IPS-18a (cell line): ENCODE measurements around the gene GABBR2.
"Not testable (repeated sequence)": the region's sequence is repeated elsewhere in the genome, so short reads cannot be mapped to it uniquely, and the experiment has no call there.

Experiments
- H3K27ac ChIP-seq: one replicate; pipeline ENCODE4 v1.5.1; 2013; ENCODE audit warnings: low read length
- H3K27me3 ChIP-seq: one replicate; pipeline ENCODE4 v1.6.1; 2013; ENCODE audit warnings: mild to moderate bottlenecking, low read length; ENCODE audit not compliant: control insufficient read depth, insufficient read depth
- H3K36me3 ChIP-seq: one replicate; pipeline ENCODE4 v1.6.1; 2013; ENCODE audit warnings: low read depth, low read length; ENCODE audit not compliant: control insufficient read depth
- H3K4me1 ChIP-seq: one replicate; pipeline ENCODE4 v1.6.1; 2013; ENCODE audit warnings: low read depth, low read length; ENCODE audit not compliant: control insufficient read depth
- H3K4me3 ChIP-seq: one replicate; pipeline ENCODE4 v1.5.1; 2013; ENCODE audit warnings: low read length
- H3K9ac ChIP-seq: one replicate; pipeline ENCODE4 v1.6.1; 2013; ENCODE audit warnings: mild to moderate bottlenecking, low read length, moderate library complexity
- H3K9me3 ChIP-seq: one replicate; pipeline ENCODE4 v1.6.1; 2013; ENCODE audit warnings: low read depth, low read length; ENCODE audit not compliant: control insufficient read depth

GABBR2 gene

DNA sequence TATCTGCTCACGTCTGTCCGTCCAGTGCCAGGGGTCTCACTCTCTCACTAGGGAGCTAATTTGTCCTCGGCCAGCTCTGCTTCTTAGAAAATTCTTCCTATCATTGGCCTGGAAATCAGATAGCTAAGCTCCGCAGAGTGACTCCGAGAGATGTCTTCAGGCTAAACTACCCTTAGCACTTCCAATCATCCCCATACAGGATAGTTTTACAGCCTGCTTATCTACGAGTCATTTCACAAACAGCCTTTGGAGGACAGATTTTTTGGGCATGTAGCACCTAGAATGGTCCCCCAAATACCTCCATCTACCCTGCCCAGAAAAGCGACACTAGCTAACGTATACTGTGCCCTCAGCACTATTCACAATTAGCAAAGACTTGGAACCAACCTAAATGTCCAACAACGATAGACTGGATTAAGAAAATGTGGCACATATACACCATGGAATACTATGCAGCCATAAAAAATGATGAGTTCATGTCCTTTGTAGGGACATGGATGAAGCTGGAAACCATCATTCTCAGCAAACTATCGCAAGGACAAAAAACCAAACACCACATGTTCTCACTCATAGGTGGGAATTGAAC, 123.8 kb downstream of the GABBR2 start:
- not testable (repeated sequence) for H3K27me3 ChIP-seq, H3K9ac ChIP-seq, H3K27ac ChIP-seq

DNA sequence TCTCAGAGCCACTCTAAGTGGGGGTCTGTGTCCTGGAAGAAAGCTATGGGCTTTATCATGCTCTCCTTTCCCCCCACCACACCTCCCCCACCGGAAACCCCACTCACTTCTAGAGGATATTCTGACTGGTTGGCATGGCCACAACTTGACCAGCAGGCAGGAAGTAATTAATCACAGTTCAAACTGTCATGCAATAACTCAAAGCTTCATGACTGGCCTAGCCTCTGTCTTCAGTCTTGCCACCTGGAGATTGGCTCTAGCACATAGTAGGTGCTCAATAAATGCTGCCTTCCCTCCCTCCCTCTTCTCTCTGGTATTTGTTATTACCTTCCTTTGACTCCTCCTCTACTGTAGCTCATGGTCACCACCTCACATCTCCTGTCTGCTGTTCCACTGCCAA, 124.7 kb downstream of the GABBR2 start:
- no peak overlapping the region for H3K27ac ChIP-seq
- H3K9ac ChIP-seq, result no peak overlapping the region
- no peak overlapping the region for H3K4me3 ChIP-seq
- no peaks in the 10 kb centered on the region for H3K4me1 ChIP-seq
- H3K36me3 ChIP-seq, result no peaks in the 10 kb centered on the region
- no peaks in the 10 kb centered on the region for H3K27me3 ChIP-seq
- no peaks in the 10 kb centered on the region for H3K9me3 ChIP-seq

More for the DNA sequence above, 123.8 kb downstream of the GABBR2 start:
- not testable (repeated sequence) for H3K9me3 ChIP-seq, H3K4me1 ChIP-seq, H3K4me3 ChIP-seq, H3K36me3 ChIP-seq

DNA sequence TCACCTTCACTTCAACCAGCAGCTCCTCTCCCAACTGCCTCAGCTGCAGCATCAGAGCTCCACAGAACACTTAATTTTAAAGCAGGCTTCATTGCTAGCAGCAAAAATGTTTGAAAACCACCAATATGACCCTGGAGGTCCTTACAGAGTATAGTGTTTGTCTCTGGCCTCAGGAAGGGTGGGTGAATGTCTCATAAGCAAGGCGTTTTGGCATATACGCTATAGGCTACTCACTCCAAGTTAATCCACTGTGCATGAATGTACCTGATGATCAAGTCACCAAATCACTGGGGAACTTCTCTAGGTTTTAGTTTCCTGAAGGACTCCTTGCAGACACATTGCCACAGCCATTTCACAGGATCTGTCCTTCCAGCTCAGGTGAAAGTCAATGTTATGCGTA, 125.3 kb downstream of the GABBR2 start:
- H3K27ac ChIP-seq, result no peak overlapping the region
- H3K36me3 ChIP-seq, result no peaks in the 10 kb centered on the region
- H3K9ac ChIP-seq, result no peak overlapping the region
- H3K4me3 ChIP-seq, result no peak overlapping the region
- H3K27me3 ChIP-seq, result no peaks in the 10 kb centered on the region
- H3K4me1 ChIP-seq, result no peaks in the 10 kb centered on the region
- H3K9me3 ChIP-seq, result no peaks in the 10 kb centered on the region

DNA sequence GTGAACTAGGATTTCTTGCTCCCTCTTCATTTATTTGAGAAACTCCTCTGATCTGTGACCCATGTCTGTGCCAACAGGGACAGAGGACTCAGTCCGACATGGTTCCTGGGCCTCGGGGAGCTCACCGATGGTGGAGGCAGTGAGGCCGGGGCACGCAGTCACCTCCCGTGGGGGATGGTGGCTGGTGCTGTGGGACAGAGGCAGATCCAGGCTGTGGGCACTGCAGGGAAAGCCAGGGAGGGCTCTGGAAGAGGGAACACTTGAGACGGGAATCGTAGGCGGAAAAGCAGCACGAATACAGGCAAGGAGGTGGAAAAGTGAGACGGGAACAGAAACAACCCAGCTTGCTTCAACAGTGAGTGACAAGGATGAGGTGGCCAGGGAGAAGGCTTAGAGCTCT, 127.8 kb downstream of the GABBR2 start:
- Histone ChIP-seq H3K9ac (no peak overlapping the region), H3K27me3 (no peaks in the 10 kb centered on the region), H3K9me3 (no peaks in the 10 kb centered on the region), H3K4me1 (no peaks in the 10 kb centered on the region), H3K36me3 (no peaks in the 10 kb centered on the region), H3K27ac (no peak overlapping the region), H3K4me3 (no peak overlapping the region)

DNA sequence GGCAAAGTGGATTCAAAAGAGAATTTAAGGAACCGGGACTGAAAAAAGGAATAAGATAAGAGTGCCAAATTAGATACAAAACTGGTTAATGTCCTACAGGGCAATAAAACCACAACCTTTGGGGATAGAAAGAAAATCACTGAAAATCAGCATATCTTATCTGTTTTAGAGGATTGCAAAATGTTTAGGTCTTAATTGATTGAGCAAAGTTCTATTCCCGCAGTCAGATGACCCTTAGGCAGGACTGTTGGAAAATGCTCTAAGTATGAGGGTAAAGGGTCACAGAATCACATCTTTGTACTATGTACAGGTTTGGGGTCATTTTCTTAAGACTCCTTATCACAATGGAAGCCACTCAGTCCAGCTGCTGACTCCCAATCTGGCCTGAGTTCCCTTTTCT, 129.0 kb downstream of the GABBR2 start:
- H3K9me3 ChIP-seq, result no peaks in the 10 kb centered on the region
- no peaks in the 10 kb centered on the region for H3K4me1 ChIP-seq
- H3K36me3 ChIP-seq, result no peaks in the 10 kb centered on the region
- H3K27me3 ChIP-seq, result no peaks in the 10 kb centered on the region
- H3K27ac ChIP-seq, result no peak overlapping the region
- H3K4me3 ChIP-seq, result no peak overlapping the region
- H3K9ac ChIP-seq, result no peak overlapping the region

DNA sequence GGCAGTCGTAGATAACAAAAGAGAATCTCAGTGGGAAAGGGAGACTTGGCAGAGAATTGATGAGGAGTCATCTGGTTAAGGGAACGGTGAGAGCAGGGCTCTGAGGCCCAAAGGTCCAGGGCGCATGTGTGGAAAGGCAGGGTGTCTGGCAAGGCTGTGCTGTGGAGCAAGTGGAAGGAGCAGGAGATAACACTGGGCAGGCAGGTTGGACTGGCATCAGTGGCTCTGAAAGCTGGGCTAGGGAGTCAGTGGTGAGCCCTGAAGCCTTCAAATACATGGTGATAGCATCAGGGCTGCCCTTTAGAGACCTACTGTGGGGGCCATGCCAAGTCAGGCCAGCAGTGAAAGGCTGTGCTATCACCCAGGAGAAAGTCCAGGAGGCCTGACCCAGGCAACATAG, 131.3 kb downstream of the GABBR2 start:
- H3K27ac ChIP-seq, result no peak overlapping the region

DNA sequence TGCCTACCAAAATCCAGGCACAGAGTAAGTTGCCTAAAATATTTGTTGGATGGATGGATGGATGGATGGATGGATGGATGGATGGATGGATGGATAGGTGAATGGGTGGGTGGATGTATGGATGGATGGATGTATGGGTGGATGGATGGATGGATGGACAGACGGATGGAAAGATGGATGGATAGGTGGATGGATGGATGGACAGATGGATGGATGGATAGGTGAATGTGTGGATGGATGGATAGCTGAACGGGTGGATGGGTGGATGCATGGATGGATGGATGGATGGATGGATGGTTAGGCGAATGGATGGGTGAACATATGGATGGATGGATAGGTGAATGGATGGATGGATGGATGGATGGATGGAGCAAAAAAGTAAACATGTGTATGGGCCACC, 131.9 kb downstream of the GABBR2 start:
- H3K27me3 ChIP-seq, result no peaks in the 10 kb centered on the region
- H3K4me3 ChIP-seq, result no peak overlapping the region
- no peaks in the 10 kb centered on the region for H3K4me1 ChIP-seq
- no peak overlapping the region for H3K27ac ChIP-seq
- no peak overlapping the region for H3K9ac ChIP-seq
- no peaks in the 10 kb centered on the region for H3K9me3 ChIP-seq
- no peaks in the 10 kb centered on the region for H3K36me3 ChIP-seq

More for the DNA sequence above, 131.3 kb downstream of the GABBR2 start:
- Histone ChIP-seq H3K9ac (no peak overlapping the region), H3K4me1 (no peaks in the 10 kb centered on the region), H3K4me3 (no peak overlapping the region), H3K27me3 (no peaks in the 10 kb centered on the region), H3K9me3 (no peaks in the 10 kb centered on the region), H3K36me3 (no peaks in the 10 kb centered on the region)

DNA sequence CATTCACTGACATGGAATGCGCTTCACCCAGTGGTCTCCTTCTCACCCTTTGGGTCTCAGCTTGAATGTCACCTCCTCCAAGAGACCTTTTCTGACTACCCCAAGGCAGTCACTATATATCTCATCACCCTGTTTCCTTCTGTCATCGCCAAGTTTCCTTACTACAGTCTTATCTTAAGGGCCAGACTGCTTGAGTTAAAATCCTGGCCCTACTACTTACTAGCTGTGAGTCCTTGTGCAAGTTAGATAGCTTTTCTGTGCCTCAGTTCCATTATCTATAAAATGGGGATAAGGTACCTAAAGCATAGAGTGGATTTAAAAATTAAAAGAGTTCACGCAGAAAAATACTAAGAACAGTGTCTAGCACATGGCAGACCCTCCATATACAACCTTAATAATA, 132.4 kb downstream of the GABBR2 start:
- H3K27me3 ChIP-seq, result no peaks in the 10 kb centered on the region
- H3K9ac ChIP-seq, result no peak overlapping the region
- H3K9me3 ChIP-seq, result no peaks in the 10 kb centered on the region
- H3K4me1 ChIP-seq, result no peaks in the 10 kb centered on the region
- no peak overlapping the region for H3K27ac ChIP-seq
- no peaks in the 10 kb centered on the region for H3K36me3 ChIP-seq
- no peak overlapping the region for H3K4me3 ChIP-seq

DNA sequence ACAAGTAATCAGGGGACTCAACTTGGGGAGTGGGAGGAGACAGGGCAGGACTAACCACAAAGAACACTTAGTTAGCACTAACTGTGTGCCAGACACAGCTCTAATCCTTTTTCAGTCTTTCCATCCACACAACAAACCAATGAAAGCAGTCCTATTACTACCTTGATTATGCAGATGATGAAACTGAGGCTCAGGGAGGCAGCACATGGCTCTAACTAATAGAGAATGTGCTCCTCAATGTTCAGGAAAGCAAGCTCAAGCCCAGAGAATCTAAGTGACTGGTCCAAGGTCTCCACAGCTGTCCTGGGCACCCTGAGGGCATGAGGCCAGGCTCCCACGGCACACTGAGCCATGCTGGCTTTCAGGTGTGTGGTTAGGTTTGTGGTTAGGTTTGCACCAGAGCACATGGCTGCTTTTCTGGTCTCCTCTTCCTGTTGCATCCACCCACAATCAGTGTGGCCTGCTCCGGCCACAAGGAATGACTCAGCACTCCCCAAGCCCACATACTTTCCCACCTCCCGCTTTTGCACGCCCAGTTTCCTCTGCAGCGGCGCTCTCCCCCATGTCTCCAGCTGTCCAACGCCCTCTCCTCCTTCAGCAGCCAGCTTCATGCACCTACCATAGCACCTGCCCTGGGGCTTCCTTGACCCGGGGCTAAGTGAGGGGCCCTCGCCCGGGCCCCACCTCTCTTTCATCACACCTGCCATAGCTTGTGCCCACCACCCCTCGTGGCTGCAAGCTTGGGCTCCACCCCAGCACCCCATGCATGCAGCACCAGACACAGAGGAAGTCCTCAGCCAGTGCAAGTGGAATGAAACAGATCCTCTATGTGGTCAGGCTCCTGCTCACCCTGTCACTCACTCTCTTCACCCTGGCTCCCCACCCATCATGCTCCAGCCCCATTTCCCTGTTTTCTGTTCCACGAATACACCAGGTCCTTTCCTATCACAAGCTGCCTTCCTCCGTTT, 133.1 kb downstream of the GABBR2 start:
- Histone ChIP-seq H3K9me3 (no peaks in the 10 kb centered on the region), H3K36me3 (no peaks in the 10 kb centered on the region), H3K9ac (no peak overlapping the region), H3K27me3 (no peaks in the 10 kb centered on the region), H3K27ac (no peak overlapping the region), H3K4me3 (no peak overlapping the region), H3K4me1 (no peaks in the 10 kb centered on the region)

DNA sequence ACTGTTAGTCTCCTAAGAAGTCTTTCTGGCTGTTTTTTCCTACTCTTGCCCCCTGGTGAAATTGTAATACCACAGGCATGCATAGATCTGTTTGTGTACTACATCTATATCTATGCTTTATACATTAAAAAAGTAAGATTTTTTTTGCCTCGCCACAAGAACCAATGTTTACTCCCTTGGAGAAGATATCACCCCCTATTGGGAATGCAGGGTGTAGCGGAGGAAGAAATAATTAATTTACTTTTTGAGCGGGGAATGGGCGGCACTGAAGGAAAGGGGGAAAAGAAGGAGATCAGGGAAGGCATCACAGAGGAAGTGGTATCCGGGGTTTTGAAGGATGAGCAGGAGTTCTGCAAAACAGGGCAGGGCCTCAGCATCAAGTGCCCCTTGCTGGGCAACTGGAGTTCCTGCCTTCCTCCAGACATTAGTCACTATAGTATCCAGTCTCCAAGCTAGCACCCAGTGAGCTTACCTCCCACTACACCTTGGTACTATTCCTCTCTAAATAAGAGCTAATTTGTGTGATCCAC, 134.9 kb downstream of the GABBR2 start:
- no peaks in the 10 kb centered on the region for H3K36me3 ChIP-seq
- H3K9ac ChIP-seq, result no peak overlapping the region
- H3K9me3 ChIP-seq, result no peaks in the 10 kb centered on the region
- no peak overlapping the region for H3K4me3 ChIP-seq
- H3K27me3 ChIP-seq, result no peaks in the 10 kb centered on the region
- H3K4me1 ChIP-seq, result no peaks in the 10 kb centered on the region
- H3K27ac ChIP-seq, result no peak overlapping the region

DNA sequence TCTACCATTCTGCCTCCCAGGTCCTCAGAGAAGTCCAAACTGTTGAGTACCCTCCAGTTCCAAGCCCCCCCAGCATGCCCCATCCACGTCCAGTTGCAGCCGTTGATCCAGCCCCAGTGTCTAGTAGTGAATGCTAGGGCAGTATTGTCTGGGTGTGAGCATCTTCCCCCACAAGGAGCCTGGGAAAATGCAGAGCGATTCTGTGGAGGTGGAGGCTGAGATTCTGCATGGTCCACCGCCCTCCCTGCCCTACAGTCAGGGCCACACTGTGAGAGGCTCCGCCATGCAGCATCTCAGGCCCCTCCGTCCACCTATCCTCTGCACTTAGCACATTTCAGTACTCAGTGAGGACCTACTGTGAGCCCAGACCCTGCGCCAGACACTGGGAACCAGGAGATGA, 135.9 kb downstream of the GABBR2 start:
- H3K27me3 ChIP-seq, result no peaks in the 10 kb centered on the region
- H3K9ac ChIP-seq, result no peak overlapping the region
- H3K4me3 ChIP-seq, result no peak overlapping the region
- H3K27ac ChIP-seq, result no peak overlapping the region
- H3K36me3 ChIP-seq, result no peaks in the 10 kb centered on the region
- no peaks in the 10 kb centered on the region for H3K9me3 ChIP-seq
- H3K4me1 ChIP-seq, result no peaks in the 10 kb centered on the region
